ENCODE results near the gene EREG. TPM values are rescaled to one million over a fixed set of nuclear protein-coding genes. Genes with fewer than 3 reads are reported as not detected.

The EREG gene
- total RNA-seq, 1 experiment from 2014 or later, result not detected

DNA sequence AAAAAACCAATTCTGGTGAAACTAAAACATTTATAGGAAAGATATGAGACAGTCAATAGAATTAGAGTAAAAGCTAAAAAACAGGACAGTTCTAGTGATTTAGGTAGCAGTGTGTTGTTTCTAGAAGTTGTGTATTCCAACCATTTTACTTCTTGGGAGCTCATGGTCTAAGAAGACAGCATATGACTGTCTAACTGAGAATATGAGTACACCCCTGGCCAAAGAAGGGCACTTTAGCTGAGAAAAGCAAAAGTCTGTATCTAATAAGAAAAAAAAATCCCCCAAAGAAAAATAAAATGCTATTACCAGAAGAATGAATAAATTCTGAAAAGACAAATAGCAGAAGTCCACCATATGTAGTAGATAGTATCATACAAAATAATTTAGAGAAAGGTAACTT, 26.4 kb downstream of the EREG start:
- Histone ChIP-seq H3K27me3 (ENCODE audit: insufficient read depth, low read length) (no peaks in the 10 kb centered on the region), H2BK5ac (ENCODE audit: insufficient read length, low read length) (no peak overlapping the region), H3K4me1 (ENCODE audit: insufficient read depth, low read length) (no peaks in the 10 kb centered on the region), H2AFZ (ENCODE audit: low read length) (no peak overlapping the region), H2BK120ac (ENCODE audit: low read depth, low read length, poor library complexity, severe bottlenecking) (no peak overlapping the region), H4K91ac (ENCODE audit: insufficient read length, low read depth, low read length) (no peak overlapping the region), H4K5ac (ENCODE audit: insufficient read length, low read depth, low read length) (no peak overlapping the region), H3K18ac (ENCODE audit: insufficient read length, low read depth, low read length) (no peak overlapping the region), H3K79me2 (ENCODE audit: insufficient read depth, low read length) (no peaks in the 10 kb centered on the region), H3K4ac (ENCODE audit: low read depth, low read length) (no peak overlapping the region), H4K8ac (replicated peaks; ENCODE audit: insufficient read length, low read depth, low read length) (no peak overlapping the region), H3K4me2 (ENCODE audit: insufficient read depth, insufficient read length, low read length) (no peak overlapping the region), H3K9ac (ENCODE audit: extremely low read depth, insufficient read length, low read length) (no peak overlapping the region), H3K23me2 (ENCODE audit: insufficient read length, low read depth, low read length, poor library complexity, severe bottlenecking) (no peaks in the 10 kb centered on the region), H3K27ac (ENCODE audit: insufficient read length, low read depth, low read length) (no peak overlapping the region), H3K79me1 (ENCODE audit: insufficient read depth, low read depth, low read length, poor library complexity, severe bottlenecking) (no peaks in the 10 kb centered on the region), H3K56ac (ENCODE audit: insufficient read length, low read depth, low read length) (no peak overlapping the region), H3T11ph (ENCODE audit: low read length) (no peak overlapping the region), H3K23ac (ENCODE audit: insufficient read length, low read depth, low read length) (no peak overlapping the region), H3K9me3 (ENCODE audit: control insufficient read depth, low read depth, low read length) (no peaks in the 10 kb centered on the region), H2BK20ac (ENCODE audit: low read depth, low read length, poor library complexity, severe bottlenecking) (no peak overlapping the region), H2BK15ac (ENCODE audit: low read depth, low read length) (no peak overlapping the region), H3K14ac (ENCODE audit: insufficient read depth, low read length) (no peak overlapping the region), H2BK12ac (ENCODE audit: insufficient read length, low read depth, low read length) (no peak overlapping the region), H2AK5ac (ENCODE audit: insufficient read length, low read length) (no peak overlapping the region), H4K20me1 (ENCODE audit: control insufficient read depth, insufficient read depth, insufficient read length) (no peaks in the 10 kb centered on the region)
- Mint-ChIP-seq H3K9me3 (no peaks in the 10 kb centered on the region), H3K36me3 (ENCODE audit: insufficient read depth in 1 of 3, low read depth in 3 of 3) (no peaks in the 10 kb centered on the region), H3K27me3 (ENCODE audit: low read depth) (no peaks in the 10 kb centered on the region), H3K4me3 (no peak overlapping the region), H3K27ac (no peak overlapping the region), H3K4me1 (no peaks in the 10 kb centered on the region)
- no peak for DNase-seq
- TF ChIP-seq, protein P1, sequence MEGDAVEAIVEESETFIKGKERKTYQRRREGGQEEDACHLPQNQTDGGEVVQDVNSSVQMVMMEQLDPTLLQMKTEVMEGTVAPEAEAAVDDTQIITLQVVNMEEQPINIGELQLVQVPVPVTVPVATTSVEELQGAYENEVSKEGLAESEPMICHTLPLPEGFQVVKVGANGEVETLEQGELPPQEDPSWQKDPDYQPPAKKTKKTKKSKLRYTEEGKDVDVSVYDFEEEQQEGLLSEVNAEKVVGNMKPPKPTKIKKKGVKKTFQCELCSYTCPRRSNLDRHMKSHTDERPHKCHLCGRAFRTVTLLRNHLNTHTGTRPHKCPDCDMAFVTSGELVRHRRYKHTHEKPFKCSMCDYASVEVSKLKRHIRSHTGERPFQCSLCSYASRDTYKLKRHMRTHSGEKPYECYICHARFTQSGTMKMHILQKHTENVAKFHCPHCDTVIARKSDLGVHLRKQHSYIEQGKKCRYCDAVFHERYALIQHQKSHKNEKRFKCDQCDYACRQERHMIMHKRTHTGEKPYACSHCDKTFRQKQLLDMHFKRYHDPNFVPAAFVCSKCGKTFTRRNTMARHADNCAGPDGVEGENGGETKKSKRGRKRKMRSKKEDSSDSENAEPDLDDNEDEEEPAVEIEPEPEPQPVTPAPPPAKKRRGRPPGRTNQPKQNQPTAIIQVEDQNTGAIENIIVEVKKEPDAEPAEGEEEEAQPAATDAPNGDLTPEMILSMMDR (conservative IDR thresholded peaks at IDR 0.05), result no peak
